HL-60 (cell line): ENCODE results near the gene RFTN1.

Experiments
- DNase-seq, 2 experiments: peaks; one replicate each; pipeline ENCODE4 v3.0.0-alpha.2; 2010 to 2020; ENCODE audit warnings: low read depth in 1 of 2, low spot score in 1 of 2
- H3K27ac ChIP-seq: fragments of 250-450 bp; sonication (Bioruptor Pico); replicated peaks from 2 replicates; pipeline ENCODE4 v1.5.1; 2020; ENCODE audit warnings: mild to moderate bottlenecking, moderate library complexity
- H3K27me3 ChIP-seq: fragments of 250-450 bp; sonication (Bioruptor Pico); 2 replicates; pipeline ENCODE4 v1.5.1; 2021; ENCODE audit warnings: mild to moderate bottlenecking, moderate library complexity; ENCODE audit not compliant: insufficient read depth, poor library complexity, severe bottlenecking
- H3K4me3 ChIP-seq: replicated peaks from 2 replicates; pipeline ENCODE4 v1.5.1; 2011; ENCODE audit warnings: mild to moderate bottlenecking, control low read depth, low read length; ENCODE audit not compliant: insufficient read depth
- GABPA ChIP-seq: IDR thresholded peaks from 2 replicates; pipeline ENCODE4 v1.6.1; 2012; ENCODE audit warnings: low read depth
- POLR2AphosphoS5 ChIP-seq: IDR thresholded peaks from 2 replicates; pipeline ENCODE4 v1.6.1; 2012; ENCODE audit warnings: low read depth
- SPI1 ChIP-seq: IDR thresholded peaks from 2 replicates; pipeline ENCODE4 v1.6.1; 2012; ENCODE audit warnings: low read depth, mild to moderate bottlenecking, borderline replicate concordance
- TF ChIP-seq, protein P1 (sequence below): IDR thresholded peaks from 2 replicates; pipeline ENCODE4 v1.6.1; 2012; ENCODE audit warnings: low read depth; ENCODE audit not compliant: insufficient replicate concordance
- TF ChIP-seq, protein P2 (sequence below): IDR thresholded peaks from one replicate; pipeline ENCODE4 v1.5.1; 2011; ENCODE audit warnings: low read length, control low read depth, inconsistent platforms; ENCODE audit not compliant: insufficient read depth

The RFTN1 gene

GRCh38 chr3:16411441-16411840 is 102.1 kb downstream of the RFTN1 start:
- no peak for DNase-seq
- TF ChIP-seq POLR2AphosphoS5 (no peak), SPI1 (no peak), GABPA (no peak)
- TF ChIP-seq, protein P1, sequence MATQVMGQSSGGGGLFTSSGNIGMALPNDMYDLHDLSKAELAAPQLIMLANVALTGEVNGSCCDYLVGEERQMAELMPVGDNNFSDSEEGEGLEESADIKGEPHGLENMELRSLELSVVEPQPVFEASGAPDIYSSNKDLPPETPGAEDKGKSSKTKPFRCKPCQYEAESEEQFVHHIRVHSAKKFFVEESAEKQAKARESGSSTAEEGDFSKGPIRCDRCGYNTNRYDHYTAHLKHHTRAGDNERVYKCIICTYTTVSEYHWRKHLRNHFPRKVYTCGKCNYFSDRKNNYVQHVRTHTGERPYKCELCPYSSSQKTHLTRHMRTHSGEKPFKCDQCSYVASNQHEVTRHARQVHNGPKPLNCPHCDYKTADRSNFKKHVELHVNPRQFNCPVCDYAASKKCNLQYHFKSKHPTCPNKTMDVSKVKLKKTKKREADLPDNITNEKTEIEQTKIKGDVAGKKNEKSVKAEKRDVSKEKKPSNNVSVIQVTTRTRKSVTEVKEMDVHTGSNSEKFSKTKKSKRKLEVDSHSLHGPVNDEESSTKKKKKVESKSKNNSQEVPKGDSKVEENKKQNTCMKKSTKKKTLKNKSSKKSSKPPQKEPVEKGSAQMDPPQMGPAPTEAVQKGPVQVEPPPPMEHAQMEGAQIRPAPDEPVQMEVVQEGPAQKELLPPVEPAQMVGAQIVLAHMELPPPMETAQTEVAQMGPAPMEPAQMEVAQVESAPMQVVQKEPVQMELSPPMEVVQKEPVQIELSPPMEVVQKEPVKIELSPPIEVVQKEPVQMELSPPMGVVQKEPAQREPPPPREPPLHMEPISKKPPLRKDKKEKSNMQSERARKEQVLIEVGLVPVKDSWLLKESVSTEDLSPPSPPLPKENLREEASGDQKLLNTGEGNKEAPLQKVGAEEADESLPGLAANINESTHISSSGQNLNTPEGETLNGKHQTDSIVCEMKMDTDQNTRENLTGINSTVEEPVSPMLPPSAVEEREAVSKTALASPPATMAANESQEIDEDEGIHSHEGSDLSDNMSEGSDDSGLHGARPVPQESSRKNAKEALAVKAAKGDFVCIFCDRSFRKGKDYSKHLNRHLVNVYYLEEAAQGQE = no peak
- TF ChIP-seq, protein P2, sequence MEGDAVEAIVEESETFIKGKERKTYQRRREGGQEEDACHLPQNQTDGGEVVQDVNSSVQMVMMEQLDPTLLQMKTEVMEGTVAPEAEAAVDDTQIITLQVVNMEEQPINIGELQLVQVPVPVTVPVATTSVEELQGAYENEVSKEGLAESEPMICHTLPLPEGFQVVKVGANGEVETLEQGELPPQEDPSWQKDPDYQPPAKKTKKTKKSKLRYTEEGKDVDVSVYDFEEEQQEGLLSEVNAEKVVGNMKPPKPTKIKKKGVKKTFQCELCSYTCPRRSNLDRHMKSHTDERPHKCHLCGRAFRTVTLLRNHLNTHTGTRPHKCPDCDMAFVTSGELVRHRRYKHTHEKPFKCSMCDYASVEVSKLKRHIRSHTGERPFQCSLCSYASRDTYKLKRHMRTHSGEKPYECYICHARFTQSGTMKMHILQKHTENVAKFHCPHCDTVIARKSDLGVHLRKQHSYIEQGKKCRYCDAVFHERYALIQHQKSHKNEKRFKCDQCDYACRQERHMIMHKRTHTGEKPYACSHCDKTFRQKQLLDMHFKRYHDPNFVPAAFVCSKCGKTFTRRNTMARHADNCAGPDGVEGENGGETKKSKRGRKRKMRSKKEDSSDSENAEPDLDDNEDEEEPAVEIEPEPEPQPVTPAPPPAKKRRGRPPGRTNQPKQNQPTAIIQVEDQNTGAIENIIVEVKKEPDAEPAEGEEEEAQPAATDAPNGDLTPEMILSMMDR = no peak
- H3K27me3 ChIP-seq = no peaks in the 10 kb centered on the region
- no peak overlapping the region for H3K4me3 ChIP-seq
- H3K27ac ChIP-seq = no peak overlapping the region

DNA sequence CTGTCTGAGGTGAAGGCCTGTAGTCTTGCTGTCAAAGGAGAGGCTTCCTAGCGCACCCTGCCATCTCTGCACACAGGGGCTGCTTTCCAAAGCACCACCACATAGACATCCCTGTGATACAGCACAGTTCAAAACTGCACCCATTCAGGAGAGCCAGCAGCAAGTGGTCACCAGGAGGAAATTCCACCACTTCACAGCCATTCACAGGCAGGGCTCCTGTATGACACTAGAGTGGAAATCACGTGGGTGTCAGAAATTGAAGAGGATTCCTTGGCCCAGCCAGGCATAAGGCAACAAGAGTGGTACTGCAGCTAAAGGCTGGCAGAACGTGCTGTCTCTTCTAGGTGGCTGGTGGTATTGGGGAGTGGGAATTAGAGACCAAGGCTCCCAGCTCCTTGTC is 102.8 kb downstream of the RFTN1 start:
- no peak overlapping the region for H3K27ac ChIP-seq
- no peaks in the 10 kb centered on the region for H3K27me3 ChIP-seq
- TF ChIP-seq POLR2AphosphoS5 = no peak
- no peak for TF ChIP-seq SPI1
- TF ChIP-seq, protein P2 = no peak
- no peak for TF ChIP-seq GABPA
- TF ChIP-seq, protein P1 = no peak
- no peak overlapping the region for H3K4me3 ChIP-seq
- DNase-seq = no peak

GRCh38 chr3:16409032-16409431 is 104.5 kb downstream of the RFTN1 start:
- no peaks in the 10 kb centered on the region for H3K27me3 ChIP-seq
- DNase-seq = no peak
- TF ChIP-seq, protein P2 = no peak
- TF ChIP-seq, protein P1 = no peak
- TF ChIP-seq GABPA = no peak
- H3K27ac ChIP-seq = no peak overlapping the region
- no peak overlapping the region for H3K4me3 ChIP-seq
